GM18505 (cell line): Measurements from ENCODE around the gene KRTAP4-2.
"Not testable (repeated sequence)": the region's sequence is repeated elsewhere in the genome, so short reads cannot be mapped to it uniquely, and the experiment has no call there.

Experiments used
- ATAC-seq: cut with Tn5 transposase; IDR thresholded peaks from one replicate; pipeline ENCODE4 v1.9.1; 2021; ENCODE audit not compliant: unreplicated experiment
- POLR2A ChIP-seq: IDR thresholded peaks from 4 replicates; pipeline ENCODE4 v1.6.1; 2011; ENCODE audit warnings: borderline replicate concordance; ENCODE audit not compliant: insufficient read depth, insufficient read length; ENCODE audit errors: extremely low read depth

KRTAP4-2 gene

GRCh38 chr17:41184480-41184961 is 6.5 kb upstream of the KRTAP4-2 start, which contains the start of gene KRTAP4-1:
TSS of gene KRTAP4-1 (minus strand) at chr17:41184911. CDS start at chr17:41184854, 57 bp downstream.
- no peak for ATAC-seq
- no peak for TF ChIP-seq POLR2A

- ATAC-seq = no peak
- no peak for TF ChIP-seq POLR2A
These were observed 1.0 kb upstream of the KRTAP4-2 start for GRCh38 chr17:41178843-41179616.

- no peak for ATAC-seq
- TF ChIP-seq POLR2A = no peak
These were observed 320 bp upstream of the KRTAP4-2 start for GRCh38 chr17:41178341-41178740.

DNA sequence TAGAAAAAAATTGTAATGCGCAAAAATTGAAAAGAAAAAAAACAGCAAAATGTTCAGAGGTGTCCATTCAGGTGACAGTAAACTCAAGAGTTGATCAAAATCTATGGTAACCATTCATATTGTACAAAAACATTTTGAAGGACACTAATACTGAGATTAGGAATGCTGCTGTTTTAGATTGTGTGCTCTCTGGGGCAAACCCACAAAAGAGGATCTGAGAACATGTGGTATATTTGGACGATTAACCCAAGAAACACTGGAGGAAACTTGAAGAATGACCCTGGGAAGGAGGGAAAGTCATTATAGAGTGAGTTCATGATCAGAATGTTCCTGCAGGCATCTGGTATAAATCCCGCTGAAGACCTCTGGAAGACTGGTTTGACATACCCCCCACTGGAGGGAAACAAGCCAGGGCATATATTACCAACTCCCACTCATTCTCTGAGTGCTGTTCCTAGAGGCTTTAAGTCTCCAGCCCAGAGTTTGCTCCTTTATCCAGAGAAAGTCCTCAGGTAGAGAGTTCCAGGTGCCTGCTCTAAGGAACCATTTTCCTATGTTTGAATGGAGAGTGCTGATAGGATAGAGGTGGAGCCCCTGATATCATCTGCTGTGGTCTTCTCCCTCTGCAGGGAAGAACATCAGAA is 1.2 kb downstream of the KRTAP4-2 start:
- ATAC-seq = no peak
- no peak for TF ChIP-seq POLR2A

DNA sequence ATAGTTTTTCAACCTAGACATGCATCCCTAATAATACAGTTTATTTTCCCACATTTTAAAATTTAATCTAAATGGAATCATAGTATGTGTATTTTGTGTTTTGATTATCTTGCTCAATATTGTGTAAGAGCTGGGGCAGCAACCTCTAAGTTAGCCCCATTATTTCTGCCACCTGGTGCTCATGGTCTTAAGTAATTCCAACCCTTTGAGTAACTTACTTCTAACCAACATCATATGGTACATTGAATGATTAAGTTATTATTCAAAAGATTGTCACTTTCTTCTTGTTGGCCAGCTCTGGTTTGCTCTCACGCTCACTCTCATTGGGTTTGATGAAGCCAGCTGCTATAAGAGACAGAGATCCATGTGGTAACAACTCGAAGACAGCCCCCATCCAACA is 6.1 kb downstream of the KRTAP4-2 start:
- no peak for TF ChIP-seq POLR2A

DNA sequence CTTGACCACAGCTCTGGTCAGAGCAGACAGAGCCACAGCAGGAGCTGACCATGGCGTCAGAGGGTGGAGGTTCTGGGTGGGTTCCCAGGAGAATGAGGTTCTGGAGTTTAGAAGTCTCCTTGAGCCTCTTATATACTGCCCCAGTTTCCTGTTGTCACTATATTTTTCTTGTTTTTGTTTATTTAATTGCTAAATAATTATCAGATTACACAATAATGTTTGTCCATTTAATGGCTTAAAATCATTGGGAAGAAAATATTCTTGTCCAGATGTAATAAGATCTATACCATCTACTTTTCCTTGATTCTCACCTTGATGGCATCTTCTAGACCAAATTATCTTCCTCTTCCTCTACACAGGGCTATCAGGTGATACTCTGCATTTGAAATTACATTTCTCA is 9.9 kb downstream of the KRTAP4-2 start, which contains the start of gene KRTAP4-3:
KRTAP4-3 (minus strand) TSS at position 101 of the 400 bp plus-strand sequence; CDS start at position 52, 49 bp downstream.
- no peak for ATAC-seq
- TF ChIP-seq POLR2A = no peak

More for the DNA sequence above, 6.1 kb downstream of the KRTAP4-2 start:
- no peak for ATAC-seq

GRCh38 chr17:41167561-41167960 is 10.5 kb downstream of the KRTAP4-2 start:
- TF ChIP-seq POLR2A = no peak
- no peak for ATAC-seq

GRCh38 chr17:41163828-41164227 is 14.2 kb downstream of the KRTAP4-2 start:
- ATAC-seq = no peak
- no peak for TF ChIP-seq POLR2A

- no peak for ATAC-seq
These were observed 17.4 kb downstream of the KRTAP4-2 start, which contains the start of gene KRTAP4-4 for GRCh38 chr17:41160648-41161047. TSS of gene KRTAP4-4 (minus strand) at chr17:41160748. CDS start at chr17:41160691, 57 bp downstream.

GRCh38 chr17:41160190-41160589 is 17.8 kb downstream of the KRTAP4-2 start:
- ATAC-seq = not testable (repeated sequence)

More at GRCh38 chr17:41160648-41161047, 17.4 kb downstream of the KRTAP4-2 start, which contains the start of gene KRTAP4-4:
- TF ChIP-seq POLR2A = no peak

DNA sequence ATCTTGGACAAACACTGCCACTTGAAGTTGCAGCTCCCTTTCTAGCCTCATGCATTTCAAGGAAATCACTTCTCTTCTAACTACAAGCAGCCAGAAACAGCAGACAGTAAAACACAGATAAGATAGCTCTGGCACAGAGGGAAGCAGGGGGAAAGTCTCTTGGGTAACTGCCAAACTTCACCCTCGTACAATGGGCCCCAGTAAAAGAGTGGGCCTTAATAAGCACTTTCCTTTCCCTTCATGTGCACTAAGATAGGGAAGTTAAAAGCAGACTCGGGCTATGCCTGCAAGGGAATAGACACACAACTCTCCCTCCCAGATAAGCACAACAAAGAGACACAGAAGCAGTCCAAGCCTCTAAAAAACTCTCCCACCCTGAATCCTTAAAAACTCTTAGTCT is 24.2 kb downstream of the KRTAP4-2 start:
- TF ChIP-seq POLR2A = no peak
- ATAC-seq = no peak

DNA sequence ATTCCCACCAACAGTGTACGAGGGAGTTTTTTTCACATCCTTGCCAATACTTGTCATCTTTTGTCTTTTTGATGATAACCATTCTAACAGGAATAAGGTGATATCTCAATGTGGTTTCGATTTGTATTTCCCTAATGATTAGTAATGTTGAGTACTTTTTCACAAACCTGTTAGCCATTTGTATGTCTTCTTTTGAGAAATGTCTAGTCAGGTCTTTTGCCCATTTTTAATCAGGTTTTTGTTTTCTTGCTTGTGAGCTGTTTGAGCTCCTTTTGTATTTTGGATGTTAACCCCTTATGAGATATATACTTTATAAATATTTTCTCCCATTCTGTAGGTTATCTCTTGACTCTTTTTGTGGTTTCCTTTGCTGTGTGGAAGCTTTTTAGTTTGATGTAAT is 26.5 kb downstream of the KRTAP4-2 start:
- ATAC-seq = no peak
- no peak for TF ChIP-seq POLR2A

DNA sequence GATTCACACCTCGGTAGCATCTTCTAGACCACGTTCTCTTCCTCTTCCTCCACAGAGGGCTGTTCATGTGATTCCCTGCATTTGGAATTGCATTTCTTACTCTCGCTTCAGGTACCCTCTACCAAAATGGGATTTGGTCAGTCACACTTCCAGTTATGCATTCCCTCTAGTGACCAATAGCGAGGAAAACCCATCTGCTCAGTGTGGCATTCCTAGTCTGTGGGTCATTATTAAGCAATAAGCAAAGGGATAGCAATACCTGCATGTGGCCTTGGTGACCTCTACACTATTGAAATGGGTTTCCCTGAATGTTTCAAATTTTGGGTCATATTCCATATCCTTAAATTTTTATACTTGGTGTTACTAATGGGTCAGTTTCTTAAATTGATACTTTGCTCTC is 28.0 kb downstream of the KRTAP4-2 start:
- no peak for TF ChIP-seq POLR2A
- ATAC-seq = no peak

- TF ChIP-seq POLR2A = no peak
- no peak for ATAC-seq
These were observed 28.4 kb downstream of the KRTAP4-2 start, which contains the start of gene KRTAP4-5 for GRCh38 chr17:41149652-41149985. TSS of gene KRTAP4-5 (minus strand) at chr17:41149825. CDS start at chr17:41149767, 58 bp downstream.

- not testable (repeated sequence) for ATAC-seq
These were observed 28.9 kb downstream of the KRTAP4-2 start for GRCh38 chr17:41148971-41149651.
